Measurements from ENCODE around the gene H19.

DNA sequence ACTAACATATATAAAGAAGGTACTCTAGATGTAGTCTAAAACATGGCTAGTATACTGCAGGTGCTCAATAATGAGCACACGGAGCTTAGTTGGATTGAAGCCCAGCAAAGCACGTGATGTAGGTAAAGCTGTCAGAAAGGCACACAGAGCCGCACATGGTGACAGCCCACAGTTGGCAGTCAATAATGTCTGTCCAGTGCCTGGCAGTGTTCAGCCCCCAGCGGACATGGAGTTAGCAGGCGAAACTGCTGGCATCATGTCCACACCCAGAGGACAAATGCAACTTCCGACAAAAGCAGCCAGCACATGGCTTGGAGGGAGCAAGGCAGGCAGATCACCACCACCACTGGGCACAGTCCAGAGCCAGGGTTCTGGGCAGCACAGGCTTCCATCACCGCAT is 43.5 kb upstream of the H19 start:
- TF ChIP-seq CTCF (IDR thresholded peaks at IDR 0.05; ENCODE audit: poor library complexity), result no peak
- TF ChIP-seq EZH2 (IDR thresholded peaks at IDR 0.05; ENCODE audit: borderline replicate concordance), result no peak
- no peak for TF ChIP-seq EZH2phosphoT487 (IDR thresholded peaks at IDR 0.05; ENCODE audit: low read depth, severe bottlenecking, unreplicated experiment)
